HepG2 (cell line): ENCODE results near the gene KRTAP2-3. TPM values are rescaled to one million over a fixed set of nuclear protein-coding genes. Genes with fewer than 3 reads are reported as not detected.

Experiments
- ATAC-seq: fragments of 200-7000 bp; cut with Tn5 transposase; 3 replicates; pipeline ENCODE4 v1.9.1; 2020; ENCODE audit warnings: mild to moderate bottlenecking, moderate library complexity
- BruUV-seq: library from RNA; stranded (reverse); fragments of 400-500 nt; replicated peaks from 2 replicates; lab custom pipeline; 2021; lab: Mats Ljungman, UMichigan
- CTCF ChIA-PET: fragments of 300-600 bp; formaldehyde crosslinking; extraction: SDS; loops from one replicate; lab custom pipeline; 2021; ENCODE audit warnings: low total read pairs, inconsistent platforms, low intra/inter-chr PET ratio; lab: Yijun Ruan, JAX
- POLR2A ChIA-PET: fragments of 350-600 bp; sonication (Branson Sonifier 250); formaldehyde crosslinking; loops from one replicate; lab custom pipeline; 2020; ENCODE audit warnings: antibody characterized with exemption, inconsistent platforms; lab: Yijun Ruan, JAX
- DNase-seq: peaks from one replicate; pipeline ENCODE4 v3.0.0-alpha.2; 2015; ENCODE audit warnings: low spot score
- FAIRE-seq: peaks from 3 replicates; lab custom pipeline; 2011; peaks lifted over from hg19 to GRCh38; lab: Jason Lieb, UNC
- H2AFZ ChIP-seq: one replicate; pipeline ENCODE4 v1.6.1; 2011; ENCODE audit warnings: low read length, inconsistent platforms
- H3K27ac ChIP-seq: fragments of 300-600 bp; 3 replicates; pipeline ENCODE4 v1.8.0; 2011; ENCODE audit warnings: mixed run types, mild to moderate bottlenecking, mixed read lengths, low read length, inconsistent platforms; ENCODE audit not compliant: insufficient read depth; ENCODE audit errors: extremely low read length
- H3K27me3 ChIP-seq, 2 experiments: fragments of 200-600 bp in 1 of 2; 2 replicates in 1 of 2; 3 replicates in 1 of 2; pipeline versions ENCODE4 v1.6.0 to v1.8.0; 2011; ENCODE audit warnings: low read length in 2 of 2, mild to moderate bottlenecking in 2 of 2, moderate library complexity in 2 of 2, inconsistent platforms in 1 of 2; ENCODE audit not compliant: insufficient read depth in 2 of 2, control insufficient read depth in 1 of 2
- H3K36me3 ChIP-seq, 2 experiments: fragments of 200-600 bp in 1 of 2; replicated peaks in 1 of 2; 2 replicates in 1 of 2; 3 replicates in 1 of 2; pipeline versions ENCODE4 v1.5.1 to v1.8.0; 2011; ENCODE audit warnings: low read length in 2 of 2, inconsistent platforms in 1 of 2; ENCODE audit not compliant: insufficient read depth in 2 of 2, control insufficient read depth in 1 of 2
- H3K4me1 ChIP-seq: 2 replicates; pipeline ENCODE4 v1.5.1; 2012; ENCODE audit warnings: low read length, inconsistent platforms; ENCODE audit not compliant: insufficient read depth
- H3K4me2 ChIP-seq: 2 replicates; pipeline ENCODE4 v1.6.0; 2011; ENCODE audit warnings: low read depth, low read length, inconsistent platforms
- H3K4me3 ChIP-seq, 3 experiments: fragments of 200-600 bp in 1 of 3; sonication (generic), shearing (Covaris generic) in 1 of 3; replicated peaks in 1 of 3; 2 replicates each; pipeline ENCODE4 v1.5.1; 2011 to 2016; ENCODE audit warnings: low read length in 3 of 3, inconsistent platforms in 2 of 3, low read depth in 2 of 3, mild to moderate bottlenecking in 2 of 3, control low read depth in 1 of 3, mixed read lengths in 1 of 3; ENCODE audit not compliant: insufficient read depth in 1 of 3
- H3K79me2 ChIP-seq: one replicate; pipeline ENCODE4 v1.6.1; 2011; ENCODE audit warnings: low read length, inconsistent platforms; ENCODE audit not compliant: insufficient read depth
- H3K9ac ChIP-seq: 2 replicates; pipeline ENCODE4 v1.6.0; 2011; ENCODE audit warnings: mild to moderate bottlenecking, low read depth, low read length, inconsistent platforms; ENCODE audit not compliant: insufficient read depth
- H3K9me3 ChIP-seq: 2 replicates; pipeline ENCODE4 v1.5.1; 2012; ENCODE audit warnings: mild to moderate bottlenecking, low read length
- H4K20me1 ChIP-seq: 2 replicates; pipeline ENCODE4 v1.6.0; 2011; ENCODE audit warnings: inconsistent platforms, mild to moderate bottlenecking, low read length, moderate library complexity; ENCODE audit not compliant: insufficient read depth
- ADNP ChIP-seq: sonication (generic); formaldehyde crosslinking; IDR thresholded peaks from 2 replicates; pipeline ENCODE4 v1.4.0; 2020; ENCODE audit warnings: missing genetic modification reagents
- ATF7-NPFF ChIP-seq: sonication (generic); formaldehyde crosslinking; IDR thresholded peaks from 2 replicates; pipeline ENCODE4 v1.8.1; 2023; ENCODE audit warnings: mild to moderate bottlenecking, low read depth, missing genetic modification reagents, moderate library complexity
- BCL6 ChIP-seq: IDR thresholded peaks from 2 replicates; pipeline ENCODE4 v1.6.1; 2016; ENCODE audit warnings: missing genetic modification reagents, missing compliant biosample characterization
- JARID2 ChIP-seq: sonication (generic); formaldehyde crosslinking; IDR thresholded peaks from 2 replicates; pipeline ENCODE4 v1.8.1; 2023; ENCODE audit warnings: missing genetic modification reagents, inconsistent platforms; ENCODE audit not compliant: insufficient replicate concordance
- PCBP1 ChIP-seq: fragments of 200-400 bp; formaldehyde crosslinking; IDR thresholded peaks from 2 replicates; pipeline ENCODE4 v1.6.1; 2017; ENCODE audit warnings: mild to moderate bottlenecking, low read depth, low read length, borderline replicate concordance
- RBAK ChIP-seq: sonication (generic); formaldehyde crosslinking; IDR thresholded peaks from 2 replicates; pipeline ENCODE4 v1.5.1; 2020; ENCODE audit warnings: mild to moderate bottlenecking, missing genetic modification reagents
- RELA ChIP-seq: sonication (generic); formaldehyde crosslinking; IDR thresholded peaks from 2 replicates; pipeline ENCODE4 v1.4.0; 2020; ENCODE audit warnings: missing genetic modification reagents
- TCF7L2 ChIP-seq: IDR thresholded peaks from 2 replicates; pipeline ENCODE4 v1.6.1; 2011; ENCODE audit warnings: mild to moderate bottlenecking, low read depth, low read length, moderate library complexity
- TP53 ChIP-seq: sonication (generic); formaldehyde crosslinking; conservative IDR thresholded peaks from 2 replicates; pipeline ENCODE4 v1.4.0; 2020; ENCODE audit warnings: missing genetic modification reagents
- whole genome bisulfite sequencing: methylation state at CpG from one replicate; pipeline ENCODE4 v1.1.6; 2017; ENCODE audit warnings: low lambda C conversion rate; 5-methylcytosine and 5-hydroxymethylcytosine counted together
- in situ Hi-C: cut with HindIII; loops from 2 replicates; pipeline ENCODE4 v1.10.0; 2017; ENCODE audit warnings: low pct_unique_long_range_greater_than_20kb; ENCODE audit not compliant: extremely low pct_ligation_motif_present
- intact Hi-C: fragments of 100-400 bp; cut with micrococcal nuclease; formaldehyde crosslinking; loops from one replicate; pipeline ENCODE4 v1.10.0; 2022; ENCODE audit not compliant: unreplicated experiment
- polyA plus RNA-seq, 8 experiments: library from polyadenylated mRNA; depleted of rRNA in 3 of 8; stranded (reverse) in 7 of 8; unstranded in 1 of 8; fragments of >200 nt; fragmentation: Illumina TruSeq in 4 of 8; extraction: Trizol in 4 of 8; gene quantifications; 2 replicates each; pipeline versions ENCODE4 v1.2.1 to v1.2.3, GENCODE V29; 2011 to 2016; ENCODE audit warnings: low read depth in 4 of 8, missing spikeins in 1 of 8, mixed read lengths in 1 of 8; ENCODE audit not compliant: insufficient read depth in 1 of 8
- total RNA-seq, 5 experiments: library from RNA; depleted of rRNA; stranded (reverse); fragments of >200 nt; fragmentation: Illumina TruSeq; extraction: Trizol; gene quantifications; 2 replicates each; pipeline ENCODE4 v1.2.3, GENCODE V29; 2016; ENCODE audit warnings: low read depth in 1 of 5
- TF ChIP-seq, protein P1 (sequence below): sonication (generic); formaldehyde crosslinking; IDR thresholded peaks from 2 replicates; pipeline ENCODE4 v1.4.0; 2020; ENCODE audit warnings: mild to moderate bottlenecking, missing genetic modification reagents, borderline replicate concordance
- TF ChIP-seq, protein P2 (sequence below): sonication (generic); formaldehyde crosslinking; IDR thresholded peaks from 2 replicates; pipeline ENCODE4 v1.5.1; 2020; ENCODE audit warnings: mild to moderate bottlenecking, missing genetic modification reagents, borderline replicate concordance
- TF ChIP-seq, protein P3 (sequence below): IDR thresholded peaks from 2 replicates; pipeline ENCODE4 v1.6.1; 2018; ENCODE audit warnings: missing genetic modification reagents
- TF ChIP-seq, protein P4 (sequence below): sonication (generic); formaldehyde crosslinking; IDR thresholded peaks from 2 replicates; pipeline ENCODE4 v1.8.1; 2023; ENCODE audit warnings: mild to moderate bottlenecking, missing genetic modification reagents
- TF ChIP-seq, protein P5 (sequence below): sonication (generic); formaldehyde crosslinking; IDR thresholded peaks from 2 replicates; pipeline ENCODE4 v1.9.0; 2021; ENCODE audit warnings: missing genetic modification reagents, mild to moderate bottlenecking, borderline replicate concordance

Gene KRTAP2-3
- total and polyA plus RNA-seq, 2 of the 13 experiments (the other 11 are each of a cell fraction or from before 2014, with no cell fraction given): 0.25 TPM; not detected in 1

DNA sequence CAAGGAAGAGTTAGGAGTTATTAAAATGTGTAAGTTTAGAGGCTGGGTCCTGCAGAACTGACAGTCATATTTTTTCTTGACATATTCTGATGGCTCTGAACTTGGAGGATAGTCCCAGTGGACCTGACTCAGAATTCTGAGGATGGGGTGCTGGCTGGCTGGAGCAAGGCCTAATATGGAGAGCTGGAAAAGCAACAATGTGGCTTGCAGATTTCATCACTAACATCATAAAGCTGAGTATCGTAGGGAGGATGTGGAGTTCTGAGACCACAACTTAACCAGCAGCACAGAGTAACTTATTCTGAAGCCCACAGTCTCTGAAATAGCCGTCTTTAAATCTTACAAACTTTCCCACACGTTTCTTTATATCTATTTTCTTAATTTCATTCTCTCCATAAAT is 35.2 kb downstream of the KRTAP2-3 start:
- Histone ChIP-seq H4K20me1 (no peaks in the 10 kb centered on the region), H3K36me3 (no peaks in the 10 kb centered on the region), H3K4me1 (peaks cover 8% of the 10 kb centered on the region; the same call in 1 of the 2 replicates), H3K79me2 (no peaks in the 10 kb centered on the region), H3K27me3 (no peaks in the 10 kb centered on the region; a peak in 1 of 5 replicates), H3K4me3 (no peak overlapping the region), H3K9ac (no peak overlapping the region), H3K27ac (no peak overlapping the region), H3K4me2 (no peak overlapping the region)
- DNase-seq (no peak), ATAC-seq (no peak), FAIRE-seq (no peak)
- intact Hi-C loops: no loop called here
- no TSS peak for BruUV-seq
- 45% methylated on average over 3 of the region's 3 CpGs for WGBS
- ChIA-PET POLR2A (no interaction called here), CTCF (no interaction called here)
- in situ Hi-C loops: no loop called here
- TF ChIP-seq ATF7-NPFF (no peak), BCL6 (CRISPR knock-in tag) (no peak), RBAK (no peak), JARID2 (CRISPR knock-in tag) (no peak), TP53 (no peak), RELA (no peak), ADNP (CRISPR knock-in tag) (no peak), TCF7L2 (no peak), PCBP1 (no peak)
- TF ChIP-seq, protein P1, sequence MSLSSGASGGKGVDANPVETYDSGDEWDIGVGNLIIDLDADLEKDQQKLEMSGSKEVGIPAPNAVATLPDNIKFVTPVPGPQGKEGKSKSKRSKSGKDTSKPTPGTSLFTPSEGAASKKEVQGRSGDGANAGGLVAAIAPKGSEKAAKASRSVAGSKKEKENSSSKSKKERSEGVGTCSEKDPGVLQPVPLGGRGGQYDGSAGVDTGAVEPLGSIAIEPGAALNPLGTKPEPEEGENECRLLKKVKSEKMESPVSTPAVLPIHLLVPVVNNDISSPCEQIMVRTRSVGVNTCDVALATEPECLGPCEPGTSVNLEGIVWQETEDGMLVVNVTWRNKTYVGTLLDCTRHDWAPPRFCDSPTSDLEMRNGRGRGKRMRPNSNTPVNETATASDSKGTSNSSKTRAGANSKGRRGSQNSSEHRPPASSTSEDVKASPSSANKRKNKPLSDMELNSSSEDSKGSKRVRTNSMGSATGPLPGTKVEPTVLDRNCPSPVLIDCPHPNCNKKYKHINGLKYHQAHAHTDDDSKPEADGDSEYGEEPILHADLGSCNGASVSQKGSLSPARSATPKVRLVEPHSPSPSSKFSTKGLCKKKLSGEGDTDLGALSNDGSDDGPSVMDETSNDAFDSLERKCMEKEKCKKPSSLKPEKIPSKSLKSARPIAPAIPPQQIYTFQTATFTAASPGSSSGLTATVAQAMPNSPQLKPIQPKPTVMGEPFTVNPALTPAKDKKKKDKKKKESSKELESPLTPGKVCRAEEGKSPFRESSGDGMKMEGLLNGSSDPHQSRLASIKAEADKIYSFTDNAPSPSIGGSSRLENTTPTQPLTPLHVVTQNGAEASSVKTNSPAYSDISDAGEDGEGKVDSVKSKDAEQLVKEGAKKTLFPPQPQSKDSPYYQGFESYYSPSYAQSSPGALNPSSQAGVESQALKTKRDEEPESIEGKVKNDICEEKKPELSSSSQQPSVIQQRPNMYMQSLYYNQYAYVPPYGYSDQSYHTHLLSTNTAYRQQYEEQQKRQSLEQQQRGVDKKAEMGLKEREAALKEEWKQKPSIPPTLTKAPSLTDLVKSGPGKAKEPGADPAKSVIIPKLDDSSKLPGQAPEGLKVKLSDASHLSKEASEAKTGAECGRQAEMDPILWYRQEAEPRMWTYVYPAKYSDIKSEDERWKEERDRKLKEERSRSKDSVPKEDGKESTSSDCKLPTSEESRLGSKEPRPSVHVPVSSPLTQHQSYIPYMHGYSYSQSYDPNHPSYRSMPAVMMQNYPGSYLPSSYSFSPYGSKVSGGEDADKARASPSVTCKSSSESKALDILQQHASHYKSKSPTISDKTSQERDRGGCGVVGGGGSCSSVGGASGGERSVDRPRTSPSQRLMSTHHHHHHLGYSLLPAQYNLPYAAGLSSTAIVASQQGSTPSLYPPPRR (CRISPR knock-in tag): no peak
- TF ChIP-seq, protein P2, sequence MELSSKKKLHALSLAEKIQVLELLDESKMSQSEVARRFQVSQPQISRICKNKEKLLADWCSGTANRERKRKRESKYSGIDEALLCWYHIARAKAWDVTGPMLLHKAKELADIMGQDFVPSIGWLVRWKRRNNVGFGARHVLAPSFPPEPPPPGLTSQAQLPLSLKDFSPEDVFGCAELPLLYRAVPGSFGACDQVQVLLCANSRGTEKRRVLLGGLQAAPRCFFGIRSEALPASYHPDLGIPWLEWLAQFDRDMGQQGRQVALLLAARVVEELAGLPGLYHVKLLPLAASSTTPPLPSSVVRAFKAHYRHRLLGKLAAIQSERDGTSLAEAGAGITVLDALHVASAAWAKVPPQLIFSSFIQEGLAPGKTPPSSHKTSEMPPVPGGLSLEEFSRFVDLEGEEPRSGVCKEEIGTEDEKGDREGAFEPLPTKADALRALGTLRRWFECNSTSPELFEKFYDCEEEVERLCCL (CRISPR knock-in tag): no peak
- TF ChIP-seq, protein P3, sequence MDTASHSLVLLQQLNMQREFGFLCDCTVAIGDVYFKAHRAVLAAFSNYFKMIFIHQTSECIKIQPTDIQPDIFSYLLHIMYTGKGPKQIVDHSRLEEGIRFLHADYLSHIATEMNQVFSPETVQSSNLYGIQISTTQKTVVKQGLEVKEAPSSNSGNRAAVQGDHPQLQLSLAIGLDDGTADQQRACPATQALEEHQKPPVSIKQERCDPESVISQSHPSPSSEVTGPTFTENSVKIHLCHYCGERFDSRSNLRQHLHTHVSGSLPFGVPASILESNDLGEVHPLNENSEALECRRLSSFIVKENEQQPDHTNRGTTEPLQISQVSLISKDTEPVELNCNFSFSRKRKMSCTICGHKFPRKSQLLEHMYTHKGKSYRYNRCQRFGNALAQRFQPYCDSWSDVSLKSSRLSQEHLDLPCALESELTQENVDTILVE (CRISPR knock-in tag): no peak
- TF ChIP-seq, protein P4, sequence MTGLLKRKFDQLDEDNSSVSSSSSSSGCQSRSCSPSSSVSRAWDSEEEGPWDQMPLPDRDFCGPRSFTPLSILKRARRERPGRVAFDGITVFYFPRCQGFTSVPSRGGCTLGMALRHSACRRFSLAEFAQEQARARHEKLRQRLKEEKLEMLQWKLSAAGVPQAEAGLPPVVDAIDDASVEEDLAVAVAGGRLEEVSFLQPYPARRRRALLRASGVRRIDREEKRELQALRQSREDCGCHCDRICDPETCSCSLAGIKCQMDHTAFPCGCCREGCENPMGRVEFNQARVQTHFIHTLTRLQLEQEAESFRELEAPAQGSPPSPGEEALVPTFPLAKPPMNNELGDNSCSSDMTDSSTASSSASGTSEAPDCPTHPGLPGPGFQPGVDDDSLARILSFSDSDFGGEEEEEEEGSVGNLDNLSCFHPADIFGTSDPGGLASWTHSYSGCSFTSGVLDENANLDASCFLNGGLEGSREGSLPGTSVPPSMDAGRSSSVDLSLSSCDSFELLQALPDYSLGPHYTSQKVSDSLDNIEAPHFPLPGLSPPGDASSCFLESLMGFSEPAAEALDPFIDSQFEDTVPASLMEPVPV (CRISPR knock-in tag): no peak
- TF ChIP-seq, protein P5, sequence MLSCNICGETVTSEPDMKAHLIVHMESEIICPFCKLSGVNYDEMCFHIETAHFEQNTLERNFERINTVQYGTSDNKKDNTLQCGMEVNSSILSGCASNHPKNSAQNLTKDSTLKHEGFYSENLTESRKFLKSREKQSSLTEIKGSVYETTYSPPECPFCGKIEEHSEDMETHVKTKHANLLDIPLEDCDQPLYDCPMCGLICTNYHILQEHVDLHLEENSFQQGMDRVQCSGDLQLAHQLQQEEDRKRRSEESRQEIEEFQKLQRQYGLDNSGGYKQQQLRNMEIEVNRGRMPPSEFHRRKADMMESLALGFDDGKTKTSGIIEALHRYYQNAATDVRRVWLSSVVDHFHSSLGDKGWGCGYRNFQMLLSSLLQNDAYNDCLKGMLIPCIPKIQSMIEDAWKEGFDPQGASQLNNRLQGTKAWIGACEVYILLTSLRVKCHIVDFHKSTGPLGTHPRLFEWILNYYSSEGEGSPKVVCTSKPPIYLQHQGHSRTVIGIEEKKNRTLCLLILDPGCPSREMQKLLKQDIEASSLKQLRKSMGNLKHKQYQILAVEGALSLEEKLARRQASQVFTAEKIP (CRISPR knock-in tag): no peak
- TF ChIP-seq, all 625 proteins: peak for 0
- no peak overlapping the region for H2AFZ ChIP-seq
- no peaks in the 10 kb centered on the region; the same call in 1 of the 2 replicates for H3K9me3 ChIP-seq
